Omental fat pad (tissue), 4 donors: ENCODE results near the gene ALKBH5. TPM values are rescaled to one million over a fixed set of nuclear protein-coding genes. Genes with fewer than 3 reads are reported as not detected.

Source experiments
- ATAC-seq: fragments of 150-250 bp; one replicate; pipeline ENCODE4 v1.9.1; 2016; ENCODE audit warnings: mild to moderate bottlenecking, moderate library complexity; ENCODE audit not compliant: low FRiP score
- DNase-seq: peaks from one replicate; pipeline ENCODE4 v3.0.0-alpha.2; 2019; ENCODE audit warnings: low spot score
- CTCF ChIP-seq, 3 donors: fragments of 450-650 bp; IDR thresholded peaks; one replicate each; pipeline ENCODE4 v1.5.1; 2016 to 2017; ENCODE audit warnings: antibody characterized with exemption in 3 of 3, mild to moderate bottlenecking in 3 of 3, moderate library complexity in 2 of 3
- total RNA-seq, 4 donors: library from RNA; depleted of rRNA; stranded (reverse); fragments of >200 nt; gene quantifications; one replicate each; pipeline ENCODE4 v1.1.0, GENCODE V29; 2016

The ALKBH5 gene
- total RNA-seq, 4 donors from 2014 or later, result 77.0 to 80.7 (median 80.3) TPM

DNA sequence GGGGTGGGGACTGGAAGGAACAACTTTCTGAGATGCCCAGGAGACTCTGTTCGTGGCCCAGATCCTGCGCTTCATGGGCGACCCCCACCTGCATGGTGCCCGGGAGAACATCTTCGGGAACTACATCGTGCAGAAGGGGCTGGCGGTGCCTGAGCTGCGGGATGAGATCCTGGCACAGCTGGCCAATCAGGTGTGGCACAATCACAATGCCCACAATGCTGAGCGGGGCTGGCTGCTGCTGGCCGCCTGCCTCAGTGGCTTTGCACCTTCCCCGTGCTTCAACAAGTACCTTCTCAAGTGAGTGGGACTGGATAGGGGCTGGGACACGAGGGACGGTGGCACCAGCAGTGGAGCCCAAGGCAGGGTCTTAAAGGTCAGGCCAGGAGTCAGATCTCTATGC lies 37.8 kb upstream of the ALKBH5 start:
- TF ChIP-seq CTCF (IDR thresholded peaks at IDR 0.05), result no peak
- ATAC-seq (no peak), DNase-seq (no peak)

DNA sequence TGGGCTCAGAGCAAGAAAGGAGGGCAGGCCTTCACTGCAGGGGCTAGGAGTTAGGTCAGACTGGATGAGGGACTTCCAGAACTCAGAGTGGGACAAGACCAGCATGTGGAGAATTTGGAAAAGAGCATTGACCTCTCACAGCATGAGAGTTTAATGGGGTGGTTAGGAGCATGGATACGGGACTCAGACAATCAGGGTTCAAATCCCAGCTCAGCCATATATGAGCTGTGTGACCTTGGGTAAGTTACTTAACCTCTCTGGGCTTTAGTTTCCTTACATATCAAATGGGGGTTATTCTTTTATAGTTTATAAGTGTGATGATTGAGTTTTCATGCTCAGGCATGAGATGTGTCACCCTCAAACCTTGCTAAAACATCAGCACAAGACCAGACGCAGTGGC lies 37.4 kb upstream of the ALKBH5 start:
- ATAC-seq, result no peak
- DNase-seq, result no peak
- no peak for TF ChIP-seq CTCF (IDR thresholded peaks at IDR 0.05)

- no peak for ATAC-seq
- DNase-seq, result no peak
- no peak for TF ChIP-seq CTCF (IDR thresholded peaks at IDR 0.05)
These were observed 36.6 kb upstream of the ALKBH5 start for GRCh38 chr17:18146980-18147379.

- no peak for DNase-seq
- TF ChIP-seq CTCF (IDR thresholded peaks at IDR 0.05), result no peak
- ATAC-seq, result no peak
These were observed 35.0 kb upstream of the ALKBH5 start for GRCh38 chr17:18148586-18148985.

DNA sequence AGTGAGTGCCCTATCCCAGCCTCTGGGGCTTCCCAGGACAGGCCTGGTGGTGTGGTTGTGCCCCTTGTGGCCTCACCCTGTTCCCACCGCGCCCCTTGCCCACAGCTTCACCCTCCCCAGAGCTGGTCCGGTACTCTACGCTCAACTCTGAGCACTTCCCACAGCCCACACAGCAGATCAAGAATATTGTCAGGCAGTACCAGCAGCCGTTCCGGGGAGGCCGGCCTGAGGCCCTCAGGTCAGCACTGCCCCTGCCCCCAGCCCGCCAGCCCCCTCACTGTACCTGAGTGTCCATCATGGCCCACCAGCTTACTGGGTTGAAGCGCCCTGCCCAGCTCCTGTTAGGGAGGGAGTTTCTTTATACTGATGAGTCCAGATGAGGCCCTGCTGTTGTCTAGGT lies 32.3 kb upstream of the ALKBH5 start:
- no peak for TF ChIP-seq CTCF (IDR thresholded peaks at IDR 0.05)
- ATAC-seq, result no peak

DNA sequence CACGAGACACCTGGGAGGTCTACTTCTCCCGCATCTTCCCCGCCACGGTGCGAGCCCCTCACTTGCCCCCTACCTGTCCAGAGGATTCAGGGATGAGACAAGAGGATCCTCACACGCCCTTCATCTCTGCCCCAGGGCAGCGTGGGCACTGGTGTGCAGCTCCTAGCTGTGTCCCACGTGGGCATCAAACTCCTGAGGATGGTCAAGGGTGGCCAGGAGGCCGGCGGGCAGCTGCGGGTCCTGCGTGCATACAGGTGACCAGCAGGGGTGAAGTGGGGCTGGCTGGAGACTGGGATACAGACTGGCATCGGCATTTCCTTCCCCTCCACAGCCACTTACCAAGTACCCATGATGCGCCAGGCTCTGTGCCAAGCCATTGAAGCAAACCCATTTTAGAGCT lies 28.4 kb upstream of the ALKBH5 start:
- ATAC-seq, result no peak
- no peak for DNase-seq
- no peak for TF ChIP-seq CTCF (IDR thresholded peaks at IDR 0.05)

More for the DNA sequence above, 32.3 kb upstream of the ALKBH5 start:
- no peak for DNase-seq

DNA sequence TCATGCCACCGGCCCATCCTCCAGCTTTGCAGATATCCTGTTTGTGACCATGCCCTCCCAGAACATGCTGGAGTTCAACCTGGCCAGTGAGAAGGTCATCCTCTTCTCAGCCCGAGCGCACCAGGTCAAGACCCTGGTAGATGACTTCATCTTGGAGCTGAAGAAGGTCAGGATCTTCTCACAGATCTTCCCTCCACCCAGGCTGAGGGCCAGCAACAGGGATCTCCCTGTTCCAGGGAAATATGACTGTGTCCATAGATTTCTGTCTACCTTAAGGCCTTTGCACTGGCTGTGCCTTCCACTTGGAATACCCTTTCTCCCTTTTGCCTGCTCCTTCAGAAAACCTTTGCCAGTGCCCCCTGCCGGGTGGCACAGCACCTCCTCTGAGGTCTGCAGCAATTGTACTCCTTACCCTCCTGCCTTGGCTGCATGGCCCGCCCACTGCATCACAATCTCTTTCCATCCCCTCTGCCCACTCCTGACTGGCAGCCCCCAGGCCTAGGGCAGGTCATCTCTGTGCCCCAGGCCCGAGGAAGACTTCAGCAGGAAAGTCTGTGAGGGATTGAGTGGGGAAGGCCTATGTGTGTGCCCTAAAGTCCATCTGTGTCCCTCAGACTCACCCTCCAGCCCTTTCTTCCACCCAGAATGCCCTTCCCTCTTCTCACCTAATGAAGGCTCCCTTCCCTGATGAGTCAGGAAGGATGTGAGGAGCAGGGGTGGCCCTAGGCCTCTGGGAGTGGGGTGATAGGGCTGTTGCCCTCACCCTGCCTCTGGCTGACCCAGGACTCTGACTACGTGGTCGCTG lies 27.3 kb upstream of the ALKBH5 start:
- DNase-seq, result no peak
- TF ChIP-seq CTCF (IDR thresholded peaks at IDR 0.05), result no peak
- no peak for ATAC-seq
